HEK293T (cell line): ENCODE data around the gene GABRR3.

Experiments
- LEF1 ChIP-seq: fragments of 450-650 bp; IDR thresholded peaks from 2 replicates; pipeline ENCODE4 v1.6.1; 2017; ENCODE audit warnings: mild to moderate bottlenecking, borderline replicate concordance
- ZNF384 ChIP-seq: fragments of 450-650 bp; IDR thresholded peaks from 2 replicates; pipeline ENCODE4 v1.6.1; 2016

GRCh38 chr3:97940034-97940433 lies 95.1 kb downstream of the GABRR3 start:
- TF ChIP-seq LEF1 (no peak), ZNF384 (no peak)
